ENCODE results near the gene INSR. TPM values are rescaled to one million over a fixed set of nuclear protein-coding genes. Genes with fewer than 3 reads are reported as not detected.

The INSR gene
- total and polyA plus RNA-seq, 2 of the 8 experiments (the other 6 are each of a cell fraction or from before 2014, with no cell fraction given) = 13.1 to 48.7 TPM

DNA sequence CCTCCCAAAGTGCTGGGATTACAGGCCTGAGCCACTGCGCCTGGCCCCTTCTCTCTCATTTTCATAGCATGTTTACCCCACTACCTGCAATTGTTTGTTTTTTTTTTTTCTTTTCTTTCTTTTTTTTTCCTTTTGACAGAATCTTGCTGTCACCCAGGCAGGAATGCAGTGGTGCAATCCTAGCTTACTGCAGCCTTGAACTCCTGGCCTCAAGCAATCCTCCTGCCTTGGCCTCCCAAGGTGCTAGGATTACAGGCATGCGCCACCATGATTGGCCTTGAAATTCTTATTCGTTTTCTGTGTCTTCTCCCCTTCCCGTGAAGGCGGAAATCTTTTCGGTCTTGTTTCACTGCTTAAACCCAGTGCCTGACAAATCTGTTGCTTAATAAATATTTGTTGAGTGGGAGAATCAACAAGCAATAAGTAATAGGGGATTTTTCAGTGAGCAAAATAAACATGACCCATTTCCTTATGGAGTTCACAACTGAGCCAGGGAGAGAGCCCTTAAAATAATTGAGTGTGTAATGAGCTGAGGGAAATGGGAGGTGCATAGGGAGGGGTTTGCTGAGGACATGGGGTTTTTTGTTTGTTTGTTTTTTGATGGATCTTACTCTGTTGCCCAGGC lies 1.8 kb upstream of the INSR start:
- Histone ChIP-seq H2AFZ (ENCODE audit: low read length) (no peak overlapping the region), H4K8ac (ENCODE audit: extremely low read depth, insufficient read depth, low read length) (no peak overlapping the region), H3K9ac (replicated peaks in 1 of 4; ENCODE audit: extremely low read depth in 1 of 4, low read depth in 3 of 4, low read length in 3 of 4) (no peak overlapping the region), H3K18ac (ENCODE audit: extremely low read depth, low read length) (no peak overlapping the region; the same call in 1 of the 2 replicates), H2AK5ac (ENCODE audit: low read depth, low read length) (no peak overlapping the region), H3K4me1 (replicated peaks in 1 of 4; ENCODE audit: control insufficient read depth in 3 of 4, insufficient read depth in 4 of 4, low read length in 3 of 4) (peaks cover 5 to 10% (median 9%) of the 10 kb centered on the region in 4 experiments; a peak in 6 of 7 replicates), H4K20me1 (replicated peaks in 1 of 2; ENCODE audit: control insufficient read depth in 1 of 2, insufficient read depth in 2 of 2, low read length in 2 of 2) (peaks cover 0 to 6% of the 10 kb centered on the region in 2 experiments), H2BK120ac (replicated peaks; ENCODE audit: low read depth, low read length) (no peak overlapping the region), H3K9me3 (ENCODE audit: insufficient read depth in 2 of 2, low read depth in 1 of 2, low read length in 1 of 2) (no peaks in the 10 kb centered on the region), H3K79me2 (ENCODE audit: control insufficient read depth in 1 of 2, insufficient read depth in 2 of 2, low read length in 2 of 2) (peaks cover 0 to 20% of the 10 kb centered on the region in 2 experiments; a peak in 2 of 4 replicates), H3K79me1 (ENCODE audit: low read depth, low read length) (peaks cover 7% of the 10 kb centered on the region), H3K27ac (ENCODE audit: low read depth, low read length) (no peak overlapping the region), H2BK5ac (ENCODE audit: low read depth, low read length) (no peak overlapping the region), H3K56ac (replicated peaks; ENCODE audit: insufficient read length, low read depth, low read length) (no peak overlapping the region), H2BK12ac (ENCODE audit: low read depth, low read length) (no peak overlapping the region), H3K4me2 (ENCODE audit: insufficient read depth in 1 of 2, low read depth in 2 of 2, low read length in 2 of 2) (no peak overlapping the region), H3K14ac (ENCODE audit: insufficient read length) (no peak overlapping the region), H3K36me3 (ENCODE audit: control insufficient read depth in 2 of 4, insufficient read depth in 4 of 4, low read length in 3 of 4) (no peaks in the 10 kb centered on the region), H3K4me3 (ENCODE audit: extremely low read depth in 1 of 4, insufficient read depth in 2 of 4, low read depth in 3 of 4, low read length in 4 of 4) (no peak overlapping the region), H2BK15ac (ENCODE audit: low read length) (no peak overlapping the region), H3K23me2 (ENCODE audit: low read depth, low read length) (peaks cover 4% of the 10 kb centered on the region; the same call in 1 of the 2 replicates), H2BK20ac (ENCODE audit: low read length) (no peak overlapping the region), H3K4ac (replicated peaks; ENCODE audit: insufficient read length, low read depth, low read length) (no peak overlapping the region), H4K5ac (ENCODE audit: insufficient read length, low read depth, low read length) (no peak overlapping the region), H3K27me3 (replicated peaks in 1 of 4; ENCODE audit: control insufficient read depth in 3 of 4, extremely low read depth in 1 of 4, insufficient read depth in 3 of 4, low read length in 3 of 4) (peaks cover 0 to 3% (median 2%) of the 10 kb centered on the region in 4 experiments; a peak in 4 of 7 replicates), H3K23ac (ENCODE audit: insufficient read length) (no peak overlapping the region), H4K91ac (replicated peaks; ENCODE audit: insufficient read length, low read length) (no peak overlapping the region)
- DNase-seq (ENCODE audit: low read depth in 1 of 2, low spot score in 2 of 2) (no peak), FAIRE-seq (no peak)
- WGBS, 2 experiments (ENCODE audit: extremely low coverage in 1 of 2, insufficient coverage in 1 of 2, insufficient read length in 1 of 2, insufficient replicate concordance in 2 of 2, low coverage in 1 of 2, low lambda C conversion rate in 2 of 2, missing lambda C conversion rate in 1 of 2) = 87% methylated on average over 6 of the region's 6 CpGs; no CpG with 5 or more reads in 1 of the 2 experiments
- ChIA-PET POLR2A (ENCODE audit: partially characterized antibody) (no interaction called here), CTCF (ENCODE audit: partially characterized antibody) (interaction anchor here (0.6 kb wide), 1 partner anchor 9 kb away, joined by 5 read pairs; no protein-coding TSS in a partner anchor)
- TF ChIP-seq PHF8 (conservative IDR thresholded peaks at IDR 0.05; ENCODE audit: low read depth, low read length) = no peak
- no peak for TF ChIP-seq BACH1 (IDR thresholded peaks at IDR 0.05; ENCODE audit: low read length)
- TF ChIP-seq, protein P1, sequence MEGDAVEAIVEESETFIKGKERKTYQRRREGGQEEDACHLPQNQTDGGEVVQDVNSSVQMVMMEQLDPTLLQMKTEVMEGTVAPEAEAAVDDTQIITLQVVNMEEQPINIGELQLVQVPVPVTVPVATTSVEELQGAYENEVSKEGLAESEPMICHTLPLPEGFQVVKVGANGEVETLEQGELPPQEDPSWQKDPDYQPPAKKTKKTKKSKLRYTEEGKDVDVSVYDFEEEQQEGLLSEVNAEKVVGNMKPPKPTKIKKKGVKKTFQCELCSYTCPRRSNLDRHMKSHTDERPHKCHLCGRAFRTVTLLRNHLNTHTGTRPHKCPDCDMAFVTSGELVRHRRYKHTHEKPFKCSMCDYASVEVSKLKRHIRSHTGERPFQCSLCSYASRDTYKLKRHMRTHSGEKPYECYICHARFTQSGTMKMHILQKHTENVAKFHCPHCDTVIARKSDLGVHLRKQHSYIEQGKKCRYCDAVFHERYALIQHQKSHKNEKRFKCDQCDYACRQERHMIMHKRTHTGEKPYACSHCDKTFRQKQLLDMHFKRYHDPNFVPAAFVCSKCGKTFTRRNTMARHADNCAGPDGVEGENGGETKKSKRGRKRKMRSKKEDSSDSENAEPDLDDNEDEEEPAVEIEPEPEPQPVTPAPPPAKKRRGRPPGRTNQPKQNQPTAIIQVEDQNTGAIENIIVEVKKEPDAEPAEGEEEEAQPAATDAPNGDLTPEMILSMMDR (IDR thresholded peaks at IDR 0.05; ENCODE audit: control extremely low read depth in 1 of 3, insufficient read depth in 1 of 3, low read depth in 1 of 3, low read length in 3 of 3) = no peak
- TF ChIP-seq RBBP5 (IDR thresholded peaks at IDR 0.05; ENCODE audit: borderline replicate concordance, low read depth, low read length) = no peak
- TF ChIP-seq KDM1A (IDR thresholded peaks at IDR 0.05; ENCODE audit: borderline replicate concordance, low read length) = no peak
- TF ChIP-seq, protein P2, sequence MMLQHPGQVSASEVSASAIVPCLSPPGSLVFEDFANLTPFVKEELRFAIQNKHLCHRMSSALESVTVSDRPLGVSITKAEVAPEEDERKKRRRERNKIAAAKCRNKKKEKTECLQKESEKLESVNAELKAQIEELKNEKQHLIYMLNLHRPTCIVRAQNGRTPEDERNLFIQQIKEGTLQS (IDR thresholded peaks at IDR 0.05; ENCODE audit: insufficient read depth, low read depth, low read length) = no peak
- TF ChIP-seq CTBP2 (IDR thresholded peaks at IDR 0.05; ENCODE audit: borderline replicate concordance, insufficient read depth, insufficient read length, low read length) = no peak
- no peak for TF ChIP-seq SP1 (IDR thresholded peaks at IDR 0.05; ENCODE audit: low read depth, low read length)
- TF ChIP-seq CBX8 (IDR thresholded peaks at IDR 0.05; ENCODE audit: borderline replicate concordance, low read depth, low read length) = no peak

Data from H1 (cell line).